Spleen (tissue), 7 donors: Measurements from ENCODE around the gene ATRN.

Experiments
- CTCF ChIP-seq, 11 experiments: fragments of 200-600 bp in 7 of 11; fragments of 450-650 bp in 4 of 11; sonication (generic) in 4 of 11; IDR thresholded peaks in 8 of 11; conservative IDR thresholded peaks in 3 of 11; 1 replicate in 7 of 11; 2 replicates in 4 of 11; pipeline versions ENCODE4 v1.4.0 to v1.8.0; 2016 to 2021; ENCODE audit warnings: antibody characterized with exemption in 11 of 11, inconsistent platforms in 4 of 11, mild to moderate bottlenecking in 1 of 11
- POLR2A ChIP-seq, 3 donors: fragments of 450-650 bp; IDR thresholded peaks; one replicate each; pipeline ENCODE4 v1.5.1; 2017; ENCODE audit warnings: antibody characterized with exemption in 3 of 3, mild to moderate bottlenecking in 1 of 3
- POLR2AphosphoS5 ChIP-seq, 3 donors: sonication (generic); formaldehyde crosslinking; IDR thresholded peaks; one replicate each; pipeline ENCODE4 v1.5.1; 2017; ENCODE audit warnings: antibody characterized with exemption in 3 of 3
- donor health status: DM: no; HTN: no; CAD: no; lungs with moderate emphysema.
- donor health status: DM: no; HTN: no; CAD: no.
- donor health status: DM: no; HTN: no; CAD: no.

- no peak for TF ChIP-seq CTCF (IDR thresholded peaks at IDR 0.05 in 8 of 11, conservative IDR thresholded peaks at IDR 0.05 in 3 of 11)
- no peak for TF ChIP-seq POLR2A (IDR thresholded peaks at IDR 0.05)
- no peak for TF ChIP-seq POLR2AphosphoS5 (IDR thresholded peaks at IDR 0.05)
Measured at GRCh38 chr20:3473324-3473723, 2.5 kb downstream of the ATRN start.
